HL-60 (cell line): ENCODE data around the gene LRRC71.

Source experiments
- DNase-seq, 2 experiments: peaks; one replicate each; pipeline ENCODE4 v3.0.0-alpha.2; 2010 to 2020; ENCODE audit warnings: low read depth in 1 of 2, low spot score in 1 of 2
- H3K27ac ChIP-seq: fragments of 250-450 bp; sonication (Bioruptor Pico); replicated peaks from 2 replicates; pipeline ENCODE4 v1.5.1; 2020; ENCODE audit warnings: mild to moderate bottlenecking, moderate library complexity
- H3K27me3 ChIP-seq: fragments of 250-450 bp; sonication (Bioruptor Pico); 2 replicates; pipeline ENCODE4 v1.5.1; 2021; ENCODE audit warnings: mild to moderate bottlenecking, moderate library complexity; ENCODE audit not compliant: insufficient read depth, poor library complexity, severe bottlenecking
- H3K4me3 ChIP-seq: replicated peaks from 2 replicates; pipeline ENCODE4 v1.5.1; 2011; ENCODE audit warnings: mild to moderate bottlenecking, control low read depth, low read length; ENCODE audit not compliant: insufficient read depth
- GABPA ChIP-seq: IDR thresholded peaks from 2 replicates; pipeline ENCODE4 v1.6.1; 2012; ENCODE audit warnings: low read depth
- POLR2AphosphoS5 ChIP-seq: IDR thresholded peaks from 2 replicates; pipeline ENCODE4 v1.6.1; 2012; ENCODE audit warnings: low read depth
- REST ChIP-seq: IDR thresholded peaks from 2 replicates; pipeline ENCODE4 v1.6.1; 2012; ENCODE audit warnings: low read depth; ENCODE audit not compliant: insufficient replicate concordance
- SPI1 ChIP-seq: IDR thresholded peaks from 2 replicates; pipeline ENCODE4 v1.6.1; 2012; ENCODE audit warnings: low read depth, mild to moderate bottlenecking, borderline replicate concordance
- TF ChIP-seq, protein P1 (sequence below): IDR thresholded peaks from one replicate; pipeline ENCODE4 v1.5.1; 2011; ENCODE audit warnings: low read length, control low read depth, inconsistent platforms; ENCODE audit not compliant: insufficient read depth

Gene LRRC71

DNA sequence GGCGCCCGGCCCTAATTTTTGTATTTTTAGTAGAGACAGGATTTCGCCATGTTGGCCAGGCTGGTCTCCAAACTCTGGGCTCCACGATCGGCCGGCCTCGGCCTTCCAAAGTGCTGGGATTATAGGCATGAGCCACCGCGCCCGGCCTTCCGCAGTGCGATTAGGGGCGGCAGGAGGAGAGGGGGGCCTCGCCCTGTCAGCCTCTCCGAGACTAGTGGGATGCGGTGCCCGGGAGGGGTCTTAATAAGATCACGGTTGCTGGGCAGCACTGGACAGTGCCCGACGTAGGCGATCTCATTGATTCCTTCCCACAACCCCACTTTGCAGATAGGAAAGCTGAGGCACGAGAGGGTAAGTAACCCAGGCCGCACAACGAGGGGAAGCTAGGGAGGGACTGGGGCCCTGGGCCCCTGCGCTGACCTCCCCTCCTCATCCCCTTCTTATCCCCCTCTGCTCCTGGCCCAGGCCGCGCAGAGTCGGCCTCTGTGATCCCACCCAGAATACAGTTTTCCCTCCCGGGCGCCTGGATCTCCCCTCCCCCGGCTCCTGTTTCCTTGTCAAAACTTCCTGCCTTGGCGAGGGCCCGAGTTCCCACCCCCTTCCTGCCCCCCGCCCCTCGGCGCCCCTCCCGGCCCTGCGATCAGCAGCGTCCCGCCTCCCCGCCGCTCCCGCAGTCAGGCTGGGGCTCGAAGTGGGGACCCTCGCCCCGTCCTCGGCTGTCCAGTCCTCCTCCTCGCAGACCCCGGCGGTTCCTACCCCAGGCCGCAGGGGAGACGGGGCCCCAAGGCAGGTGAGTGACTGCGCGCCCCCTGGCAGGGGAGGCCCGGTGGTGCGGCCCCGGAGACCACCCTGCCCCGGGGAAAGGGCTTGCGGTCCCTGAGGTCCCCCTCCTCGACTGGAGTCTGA lies 27.1 kb upstream of the LRRC71 start, which contains the start of gene PEAR1:
Gene PEAR1 (plus strand): TSS at position 671 of the 906 bp plus-strand sequence. CDS start 10,209 bp downstream, outside the sequence.
- peak; percentile 28 for TF ChIP-seq REST
- no peak for TF ChIP-seq SPI1
- H3K4me3 ChIP-seq = no peak within 1 kb of the TSS
- H3K27me3 ChIP-seq = peaks cover 30% of the 10 kb centered on the region
- no peak for DNase-seq
- no peak within 1 kb of the TSS for H3K27ac ChIP-seq

GRCh38 chr1:156894001-156894400 lies 26.4 kb upstream of the LRRC71 start:
- DNase-seq = no peak
- H3K27ac ChIP-seq = no peak overlapping the region
- no peak for TF ChIP-seq GABPA
- TF ChIP-seq POLR2AphosphoS5 = no peak
- no peak for TF ChIP-seq SPI1
- TF ChIP-seq REST = no peak
- TF ChIP-seq, protein P1, sequence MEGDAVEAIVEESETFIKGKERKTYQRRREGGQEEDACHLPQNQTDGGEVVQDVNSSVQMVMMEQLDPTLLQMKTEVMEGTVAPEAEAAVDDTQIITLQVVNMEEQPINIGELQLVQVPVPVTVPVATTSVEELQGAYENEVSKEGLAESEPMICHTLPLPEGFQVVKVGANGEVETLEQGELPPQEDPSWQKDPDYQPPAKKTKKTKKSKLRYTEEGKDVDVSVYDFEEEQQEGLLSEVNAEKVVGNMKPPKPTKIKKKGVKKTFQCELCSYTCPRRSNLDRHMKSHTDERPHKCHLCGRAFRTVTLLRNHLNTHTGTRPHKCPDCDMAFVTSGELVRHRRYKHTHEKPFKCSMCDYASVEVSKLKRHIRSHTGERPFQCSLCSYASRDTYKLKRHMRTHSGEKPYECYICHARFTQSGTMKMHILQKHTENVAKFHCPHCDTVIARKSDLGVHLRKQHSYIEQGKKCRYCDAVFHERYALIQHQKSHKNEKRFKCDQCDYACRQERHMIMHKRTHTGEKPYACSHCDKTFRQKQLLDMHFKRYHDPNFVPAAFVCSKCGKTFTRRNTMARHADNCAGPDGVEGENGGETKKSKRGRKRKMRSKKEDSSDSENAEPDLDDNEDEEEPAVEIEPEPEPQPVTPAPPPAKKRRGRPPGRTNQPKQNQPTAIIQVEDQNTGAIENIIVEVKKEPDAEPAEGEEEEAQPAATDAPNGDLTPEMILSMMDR = no peak
- peaks cover 30% of the 10 kb centered on the region for H3K27me3 ChIP-seq
- H3K4me3 ChIP-seq = no peak overlapping the region

DNA sequence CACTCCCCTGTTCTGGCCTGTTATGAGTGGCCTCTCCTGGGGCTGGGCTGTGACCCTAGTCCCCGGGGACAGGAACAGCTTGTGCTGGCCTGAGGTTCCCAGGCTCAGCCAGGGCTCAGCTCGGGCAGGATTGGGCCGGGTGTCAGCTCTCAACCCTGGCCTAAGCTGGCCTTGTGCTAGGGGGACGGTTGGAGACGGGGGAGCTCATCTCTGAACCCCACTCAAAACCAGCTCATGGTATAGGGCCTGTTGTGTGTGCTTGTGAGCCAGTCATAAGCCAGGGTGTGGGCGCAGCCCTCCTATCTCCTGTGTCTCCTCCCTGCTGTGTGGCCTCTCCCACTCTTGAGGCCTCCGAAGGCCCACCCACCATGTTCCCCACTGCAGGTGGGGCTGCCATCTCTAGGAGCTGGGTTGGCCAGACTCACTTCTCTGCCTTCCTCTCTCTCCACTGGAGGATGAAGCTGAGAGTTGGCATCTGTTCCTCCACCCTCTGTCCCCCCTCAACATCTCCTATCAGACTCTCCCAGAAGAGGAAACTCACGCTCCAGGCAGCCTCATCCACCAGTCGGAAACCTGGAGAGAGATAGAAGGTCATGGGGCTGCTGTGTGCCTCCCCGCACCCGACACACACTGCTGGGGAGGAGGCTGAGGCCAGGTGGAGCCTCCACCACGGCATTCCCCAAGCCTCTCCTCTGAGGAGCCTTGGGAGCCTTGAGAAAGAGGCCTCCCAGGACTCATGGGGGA lies 25.5 kb upstream of the LRRC71 start:
- DNase-seq = no peak
- TF ChIP-seq REST (no peak), POLR2AphosphoS5 (no peak)
- TF ChIP-seq, protein P1 = no peak
- peaks cover 30% of the 10 kb centered on the region for H3K27me3 ChIP-seq
- H3K4me3 ChIP-seq = no peak overlapping the region
- H3K27ac ChIP-seq = no peak overlapping the region
